Gastrocnemius medialis (tissue), 4 donors: ENCODE results near the gene C4BPB. TPM values are rescaled to one million over a fixed set of nuclear protein-coding genes. Genes with fewer than 3 reads are reported as not detected.
A peak's percentile ranks its signal among the peaks of the same experiment; 100 is the strongest.

Source experiments
- ATAC-seq, 2 donors: fragments of 150-250 bp; one replicate each; pipeline ENCODE4 v1.9.1; 2016
- DNase-seq, 2 donors: peaks; one replicate each; pipeline ENCODE4 v3.0.0-alpha.2; 2019
- H3K27ac ChIP-seq, 4 donors: fragments of 200-600 bp; sonication (generic); 1 replicate in 1 of 4; 2 replicates in 3 of 4; pipeline ENCODE4 v1.5.1; 2016 to 2018; ENCODE audit warnings: mild to moderate bottlenecking in 2 of 4, moderate library complexity in 1 of 4
- H3K27me3 ChIP-seq, 3 donors: fragments of 200-600 bp; sonication (generic) in 2 of 3; 1 replicate in 1 of 3; 2 replicates in 2 of 3; pipeline versions ENCODE4 v1.5.1 to v1.6.0; 2016 to 2019; ENCODE audit warnings: mild to moderate bottlenecking in 1 of 3, moderate library complexity in 1 of 3
- H3K36me3 ChIP-seq, 2 donors: fragments of 200-600 bp; sonication (generic) in 1 of 2; one replicate each; pipeline ENCODE4 v1.5.1; 2017 to 2018
- H3K4me1 ChIP-seq, 2 donors: fragments of 200-600 bp; sonication (generic) in 1 of 2; one replicate each; pipeline ENCODE4 v1.5.1; 2016 to 2017; ENCODE audit warnings: mild to moderate bottlenecking in 2 of 2
- H3K4me3 ChIP-seq, 4 donors: fragments of 200-600 bp; sonication (generic) in 3 of 4; 1 replicate in 1 of 4; 2 replicates in 3 of 4; pipeline ENCODE4 v1.5.1; 2016 to 2019; ENCODE audit warnings: mild to moderate bottlenecking in 2 of 4
- H3K9me3 ChIP-seq, 3 donors: fragments of 200-600 bp; sonication (generic) in 2 of 3; 1 replicate in 1 of 3; 2 replicates in 2 of 3; pipeline ENCODE4 v1.5.1; 2016 to 2019
- CTCF ChIP-seq, 5 experiments: fragments of 450-650 bp in 3 of 5; fragments of 200-600 bp in 2 of 5; sonication (generic) in 2 of 5; IDR thresholded peaks in 4 of 5; conservative IDR thresholded peaks in 1 of 5; 1 replicate in 4 of 5; 2 replicates in 1 of 5; pipeline ENCODE4 v1.5.1; 2016 to 2019; ENCODE audit warnings: antibody characterized with exemption in 5 of 5, mild to moderate bottlenecking in 3 of 5, moderate library complexity in 3 of 5
- POLR2A ChIP-seq, 2 donors: fragments of 450-650 bp; IDR thresholded peaks; one replicate each; pipeline ENCODE4 v1.6.1; 2017; ENCODE audit warnings: antibody characterized with exemption in 2 of 2, mild to moderate bottlenecking in 2 of 2, moderate library complexity in 2 of 2
- in situ Hi-C, 4 donors: fragments of 200-750 bp; cut with MboI; loops; one replicate each; pipeline versions ENCODE4 v1.15.0 to v1.8.0; 2017; ENCODE audit warnings: low sequenced_read_pairs in 4 of 4
- intact Hi-C: fragments of 100-400 bp; cut with DNase I; formaldehyde crosslinking; loops from one replicate; pipeline ENCODE4 v1.15.1; 2023; ENCODE audit warnings: low total_unique reads
- total RNA-seq, 4 donors: library from RNA; depleted of rRNA; stranded (reverse); fragments of >200 nt; gene quantifications; one replicate each; pipeline versions ENCODE4 v1.1.0 to v1.2.3, GENCODE V29; 2016

Gene C4BPB
- total RNA-seq, 4 donors from 2014 or later: 0.46 to 0.62 TPM; not detected in 2

- intact Hi-C loops (loop anchor here (5.0 to 10.0 kb wide), 4 partner anchors 146 to 548 kb away; partner anchors contain the start of genes CD55 and RASSF5), in situ Hi-C loops (loop anchor here in 2 of 4 donors (25.0 kb wide), 2 partner anchors 416 to 734 kb away; partner anchors contain the start of gene DYRK3 (in 1 of the 2))
- H3K9me3 ChIP-seq: no peaks in the 10 kb centered on the region
- peaks cover 29 to 50% of the 10 kb centered on the region in 2 donors for H3K4me1 ChIP-seq
- H3K27ac ChIP-seq: peak within 1 kb of the TSS; percentile 93 to 95 (median 94)
- peak; percentile 98 for TF ChIP-seq POLR2A (IDR thresholded peaks at IDR 0.05)
- TF ChIP-seq CTCF (IDR thresholded peaks at IDR 0.05 in 4 of 5, conservative IDR thresholded peaks at IDR 0.05 in 1 of 5): peak; percentile 42 to 58 (median 52)
- ATAC-seq (peak; percentile 70 to 73), DNase-seq (peak; percentile 97 to 98)
- H3K4me3 ChIP-seq: peak within 1 kb of the TSS; percentile 74 to 82 (median 76)
- H3K36me3 ChIP-seq: peaks cover 0 to 15% of the 10 kb centered on the region in 2 donors
- no peaks in the 10 kb centered on the region for H3K27me3 ChIP-seq
These were observed 35.5 kb upstream of the C4BPB start, which contains the start of gene PFKFB2 for GRCh38 chr1:207052911-207053769. Gene PFKFB2 (plus strand): TSS chr1:207053275. CDS start chr1:207054718, 1,443 bp downstream.

GRCh38 chr1:207054491-207054890 lies 34.2 kb upstream of the C4BPB start:
- Histone ChIP-seq H3K36me3 (peaks cover 0 to 1% of the 10 kb centered on the region in 2 donors), H3K27me3 (no peaks in the 10 kb centered on the region), H3K27ac (peak overlapping the region; percentile 93 to 95 (median 94)), H3K4me3 (peak overlapping the region in 3 of 4 donors; percentile 9 to 77 (median 74)), H3K9me3 (no peaks in the 10 kb centered on the region), H3K4me1 (peaks cover 40 to 58% of the 10 kb centered on the region in 2 donors)
- intact Hi-C loops (loop anchor here (5.0 to 10.0 kb wide), 4 partner anchors 147 to 550 kb away; partner anchors contain the start of genes CD55 and RASSF5), in situ Hi-C loops (loop anchor here in 2 of 4 donors (25.0 kb wide), 2 partner anchors 417 to 733 kb away; partner anchors contain the start of gene DYRK3 (in 1 of the 2))
- TF ChIP-seq CTCF (IDR thresholded peaks at IDR 0.05 in 4 of 5, conservative IDR thresholded peaks at IDR 0.05 in 1 of 5) (no peak), POLR2A (IDR thresholded peaks at IDR 0.05) (no peak)
- DNase-seq (no peak), ATAC-seq (no peak)

- Histone ChIP-seq H3K4me3 (peak overlapping the region in 2 of 4 donors; percentile 7 to 77), H3K4me1 (peaks cover 50 to 64% of the 10 kb centered on the region in 2 donors), H3K27me3 (no peaks in the 10 kb centered on the region), H3K9me3 (no peaks in the 10 kb centered on the region), H3K36me3 (no peaks in the 10 kb centered on the region), H3K27ac (peak overlapping the region; percentile 93 to 95 (median 94))
- ATAC-seq (peak in 1 of 2 donors; percentile 19), DNase-seq (peak in 1 of 2 donors; percentile 57)
- in situ Hi-C loops: loop anchor here in 2 of 4 donors (25.0 kb wide), 2 partner anchors 418 to 732 kb away; partner anchors contain the start of gene DYRK3 (in 1 of the 2)
- TF ChIP-seq POLR2A (IDR thresholded peaks at IDR 0.05): peak; percentile 52 to 79
- TF ChIP-seq CTCF (IDR thresholded peaks at IDR 0.05 in 4 of 5, conservative IDR thresholded peaks at IDR 0.05 in 1 of 5): no peak
- intact Hi-C loops: loop anchor here (5.0 to 10.0 kb wide), 3 partner anchors 363 to 762 kb away; partner anchors contain the start of gene RASSF5
These were observed 33.2 kb upstream of the C4BPB start for GRCh38 chr1:207055386-207056001.

GRCh38 chr1:207056673-207057072 lies 32.0 kb upstream of the C4BPB start:
- intact Hi-C loops: loop anchor here (5.0 to 10.0 kb wide), 3 partner anchors 364 to 761 kb away; partner anchors contain the start of gene RASSF5

More at GRCh38 chr1:207056673-207057072, 32.0 kb upstream of the C4BPB start:
- Histone ChIP-seq H3K4me3 (peak overlapping the region; percentile 2 to 21 (median 10)), H3K27ac (peak overlapping the region; percentile 93 to 95 (median 94)), H3K9me3 (no peaks in the 10 kb centered on the region), H3K36me3 (peaks cover 0 to 6% of the 10 kb centered on the region in 2 donors), H3K4me1 (peaks cover 44 to 65% of the 10 kb centered on the region in 2 donors), H3K27me3 (no peaks in the 10 kb centered on the region)
- in situ Hi-C loops: loop anchor here in 2 of 4 donors (25.0 kb wide), 2 partner anchors 419 to 731 kb away; partner anchors contain the start of gene DYRK3 (in 1 of the 2)
- DNase-seq (peak; percentile 67 to 73), ATAC-seq (peak; percentile 41 to 43)
- TF ChIP-seq POLR2A (IDR thresholded peaks at IDR 0.05): peak; percentile 65 to 72
- TF ChIP-seq CTCF (IDR thresholded peaks at IDR 0.05 in 4 of 5, conservative IDR thresholded peaks at IDR 0.05 in 1 of 5): no peak
